ENCODE data around the gene MAP3K12.
"Not testable (repeated sequence)": the region's sequence is repeated elsewhere in the genome, so short reads cannot be mapped to it uniquely, and the experiment has no call there.

The MAP3K12 gene

DNA sequence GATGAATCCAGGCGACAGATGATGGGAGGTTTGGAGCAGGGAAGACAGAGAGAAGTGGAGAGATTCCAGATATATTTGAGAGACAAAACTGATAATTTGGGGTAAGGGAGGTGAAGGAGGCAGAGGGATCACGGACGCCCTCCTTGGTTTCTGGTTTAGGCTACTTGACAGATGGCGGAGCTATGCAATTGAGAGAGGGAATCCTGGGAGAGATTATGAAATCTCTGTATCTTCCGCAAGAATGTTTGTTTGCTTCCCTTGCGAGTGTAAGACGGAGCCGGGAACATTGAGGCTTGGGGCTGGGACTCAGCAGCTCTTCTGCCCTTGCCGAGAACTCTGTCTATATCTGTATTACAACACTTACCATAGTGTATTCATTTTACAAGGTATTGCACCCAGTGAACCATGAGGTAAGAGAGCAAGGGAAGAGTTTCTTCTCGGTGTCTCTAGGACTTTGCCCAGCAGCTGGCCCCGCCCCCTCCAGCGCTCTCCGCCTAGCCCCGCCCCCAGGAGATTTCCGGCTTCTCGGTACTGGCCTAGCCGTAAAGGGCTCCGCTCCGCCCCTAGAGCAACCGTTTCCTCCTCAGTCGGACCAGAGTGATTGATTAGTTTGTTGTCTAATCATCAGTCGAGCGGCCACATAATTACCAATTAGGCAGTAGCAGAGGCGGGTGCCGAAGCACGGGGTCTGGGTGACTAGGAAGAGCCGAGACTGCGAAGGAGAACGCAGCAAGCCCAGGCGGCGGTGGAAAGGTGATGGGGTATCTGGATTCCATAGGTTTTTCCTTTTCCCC lies 58.0 kb downstream of the MAP3K12 start, which contains the start of gene PRR13:
Gene PRR13 (plus strand): TSS at position 695 of the 794 bp plus-strand sequence. CDS start 981 bp downstream, outside the sequence.
- peak; percentile 98 for DNase-seq (ENCODE audit: low spot score)
- peak; percentile 84 for FAIRE-seq

DNA sequence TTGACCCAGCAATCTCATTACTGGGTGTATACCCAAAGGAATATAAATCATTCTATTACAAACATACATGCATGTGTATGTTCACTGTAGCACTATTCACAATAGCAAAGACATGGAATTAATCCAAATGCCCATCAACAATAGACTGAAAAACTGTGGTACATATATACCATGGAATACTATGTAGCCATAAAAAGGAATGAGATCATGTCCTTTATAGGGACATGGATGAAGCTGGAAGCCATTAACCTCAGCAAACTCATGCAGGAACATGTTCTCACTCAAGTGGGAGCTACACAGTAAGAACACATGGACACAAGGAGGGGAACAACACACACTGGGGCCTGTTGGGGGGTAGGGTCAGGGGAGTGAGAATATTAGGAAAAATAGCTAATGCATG lies 59.7 kb downstream of the MAP3K12 start:
- DNase-seq (ENCODE audit: low spot score); FAIRE-seq: not testable (repeated sequence)

DNA sequence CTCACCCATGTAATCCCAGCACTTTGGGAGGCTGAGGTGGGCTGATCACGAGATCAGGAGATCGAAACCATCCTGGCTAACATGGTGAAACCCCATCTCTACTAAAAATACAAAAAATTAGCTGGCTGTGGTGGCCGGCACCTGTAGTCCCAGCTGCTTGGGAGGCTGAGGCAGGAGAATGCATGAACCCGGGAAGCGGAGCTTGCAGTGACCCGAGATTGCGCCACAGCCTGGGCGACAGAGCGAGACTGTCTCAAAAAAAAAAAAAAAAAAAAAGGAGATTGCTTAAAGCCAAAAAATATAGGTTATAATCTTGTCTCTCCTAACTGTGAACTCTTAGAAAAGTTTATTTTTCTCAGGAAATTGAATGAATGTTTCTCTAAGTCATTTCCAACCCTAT lies 63.9 kb downstream of the MAP3K12 start:
- not testable (repeated sequence) for FAIRE-seq; DNase-seq (ENCODE audit: low spot score)

- no peak for DNase-seq (ENCODE audit: low spot score)
- FAIRE-seq: no peak
Observed at GRCh38 chr12:53431187-53431586, 68.1 kb downstream of the MAP3K12 start.

- DNase-seq (ENCODE audit: low spot score) (no peak), FAIRE-seq (no peak)
Observed at GRCh38 chr12:53430116-53430515, 69.1 kb downstream of the MAP3K12 start.

Data from RCC 7860 (cell line).